Gastroesophageal sphincter (tissue), 4 donors: Measurements from ENCODE around the gene ZDHHC16. TPM values are rescaled to one million over a fixed set of nuclear protein-coding genes. Genes with fewer than 3 reads are reported as not detected.

Source experiments
- ATAC-seq: fragments of 150-250 bp; one replicate; pipeline ENCODE4 v1.9.1; 2016; ENCODE audit warnings: mild to moderate bottlenecking, moderate library complexity
- H3K27ac ChIP-seq, 4 donors: fragments of 200-600 bp; sonication (generic) in 3 of 4; 1 replicate in 3 of 4; 2 replicates in 1 of 4; pipeline ENCODE4 v1.5.1; 2016 to 2019
- H3K27me3 ChIP-seq: fragments of 200-600 bp; sonication (generic); one replicate; pipeline ENCODE4 v1.5.1; 2019
- H3K36me3 ChIP-seq, 2 donors: fragments of 200-600 bp; sonication (generic); one replicate each; pipeline ENCODE4 v1.5.1; 2019; ENCODE audit warnings: control low read depth in 1 of 2
- H3K4me1 ChIP-seq, 3 donors: fragments of 200-600 bp; sonication (generic); 1 replicate in 2 of 3; 2 replicates in 1 of 3; pipeline ENCODE4 v1.5.1; 2016 to 2019; ENCODE audit warnings: control low read depth in 2 of 3
- H3K4me3 ChIP-seq, 2 donors: fragments of 200-600 bp; sonication (generic); one replicate each; pipeline ENCODE4 v1.5.1; 2019; ENCODE audit warnings: mild to moderate bottlenecking in 1 of 2, moderate library complexity in 1 of 2
- H3K9me3 ChIP-seq, 3 donors: fragments of 200-600 bp; sonication (generic); one replicate each; pipeline ENCODE4 v1.5.1; 2017 to 2019; ENCODE audit warnings: control low read depth in 2 of 3
- EP300 ChIP-seq: sonication (generic); formaldehyde crosslinking; IDR thresholded peaks from one replicate; pipeline ENCODE4 v1.6.1; 2017; ENCODE audit warnings: antibody characterized with exemption, mild to moderate bottlenecking
- POLR2A ChIP-seq, 2 donors: fragments of 450-650 bp; IDR thresholded peaks; one replicate each; pipeline ENCODE4 v1.6.1; 2017; ENCODE audit warnings: antibody characterized with exemption in 2 of 2, mild to moderate bottlenecking in 2 of 2, moderate library complexity in 1 of 2
- POLR2AphosphoS5 ChIP-seq: sonication (generic); formaldehyde crosslinking; IDR thresholded peaks from one replicate; pipeline ENCODE4 v1.6.1; 2017; ENCODE audit warnings: antibody characterized with exemption
- WGBS, 2 donors: methylation state at CpG; one replicate each; pipeline ENCODE4 v1.1.5; 2018; ENCODE audit warnings: low coverage in 1 of 2; 5-methylcytosine and 5-hydroxymethylcytosine counted together
- total RNA-seq, 4 donors: library from RNA; depleted of rRNA; stranded (reverse); fragments of >200 nt; gene quantifications; one replicate each; pipeline ENCODE4 v1.1.0, GENCODE V29; 2016
- TF ChIP-seq, protein P1 (sequence below), 4 experiments: fragments of 200-600 bp in 2 of 4; fragments of 450-650 bp in 2 of 4; sonication (generic) in 1 of 4; IDR thresholded peaks; one replicate each; pipeline ENCODE4 v1.5.1; 2017 to 2019; ENCODE audit warnings: antibody characterized with exemption in 4 of 4, mild to moderate bottlenecking in 2 of 4, moderate library complexity in 2 of 4

The ZDHHC16 gene
- total RNA-seq, 4 donors from 2014 or later: 22.3 to 31.6 (median 25.3) TPM

DNA sequence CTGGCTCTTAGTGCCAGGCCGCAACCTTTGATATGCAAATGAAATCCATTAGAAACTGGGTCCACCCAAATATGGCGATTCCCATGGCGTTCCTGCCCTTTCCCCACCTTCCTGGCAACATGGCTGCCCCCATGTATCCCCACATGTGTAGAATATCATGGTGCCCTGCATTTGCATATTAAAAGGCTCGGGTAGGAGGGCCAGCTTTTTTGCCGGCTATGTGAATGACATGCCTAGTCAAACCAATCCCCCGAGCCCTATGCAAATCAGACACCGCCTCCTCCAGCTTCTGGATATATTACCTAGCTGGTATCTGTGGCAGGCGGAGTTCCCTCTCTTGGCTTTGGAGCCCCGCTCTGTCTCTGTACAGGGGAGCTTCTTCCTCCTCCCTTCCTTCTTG, 34.0 kb downstream of the ZDHHC16 start:
- no peak overlapping the region for H3K27ac ChIP-seq
- H3K4me3 ChIP-seq: no peak overlapping the region
- TF ChIP-seq POLR2A (IDR thresholded peaks at IDR 0.05): no peak
- TF ChIP-seq POLR2AphosphoS5: no peak
- TF ChIP-seq EP300: no peak
- TF ChIP-seq, protein P1, sequence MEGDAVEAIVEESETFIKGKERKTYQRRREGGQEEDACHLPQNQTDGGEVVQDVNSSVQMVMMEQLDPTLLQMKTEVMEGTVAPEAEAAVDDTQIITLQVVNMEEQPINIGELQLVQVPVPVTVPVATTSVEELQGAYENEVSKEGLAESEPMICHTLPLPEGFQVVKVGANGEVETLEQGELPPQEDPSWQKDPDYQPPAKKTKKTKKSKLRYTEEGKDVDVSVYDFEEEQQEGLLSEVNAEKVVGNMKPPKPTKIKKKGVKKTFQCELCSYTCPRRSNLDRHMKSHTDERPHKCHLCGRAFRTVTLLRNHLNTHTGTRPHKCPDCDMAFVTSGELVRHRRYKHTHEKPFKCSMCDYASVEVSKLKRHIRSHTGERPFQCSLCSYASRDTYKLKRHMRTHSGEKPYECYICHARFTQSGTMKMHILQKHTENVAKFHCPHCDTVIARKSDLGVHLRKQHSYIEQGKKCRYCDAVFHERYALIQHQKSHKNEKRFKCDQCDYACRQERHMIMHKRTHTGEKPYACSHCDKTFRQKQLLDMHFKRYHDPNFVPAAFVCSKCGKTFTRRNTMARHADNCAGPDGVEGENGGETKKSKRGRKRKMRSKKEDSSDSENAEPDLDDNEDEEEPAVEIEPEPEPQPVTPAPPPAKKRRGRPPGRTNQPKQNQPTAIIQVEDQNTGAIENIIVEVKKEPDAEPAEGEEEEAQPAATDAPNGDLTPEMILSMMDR (IDR thresholded peaks at IDR 0.05): no peak
- 70 to 73% methylated on average over 4 to 7 of the region's 9 CpGs for WGBS, 2 donors
- no peaks in the 10 kb centered on the region for H3K27me3 ChIP-seq
- peaks cover 0 to 87% of the 10 kb centered on the region in 2 donors for H3K36me3 ChIP-seq
- H3K4me1 ChIP-seq: peaks cover 0 to 37% (median 3%) of the 10 kb centered on the region in 3 donors
- H3K9me3 ChIP-seq: no peaks in the 10 kb centered on the region
- no peak for ATAC-seq

GRCh38 chr10:97481071-97481470, 35.1 kb downstream of the ZDHHC16 start:
- H3K36me3 ChIP-seq: peaks cover 0 to 87% of the 10 kb centered on the region in 2 donors

GRCh38 chr10:97482381-97482780, 36.4 kb downstream of the ZDHHC16 start:
- H3K27me3 ChIP-seq: no peaks in the 10 kb centered on the region
- H3K27ac ChIP-seq: no peak overlapping the region
- no peak for ATAC-seq
- H3K36me3 ChIP-seq: peaks cover 0 to 74% of the 10 kb centered on the region in 2 donors
- no peak overlapping the region for H3K4me3 ChIP-seq
- TF ChIP-seq POLR2A (IDR thresholded peaks at IDR 0.05): no peak
- no peak for TF ChIP-seq POLR2AphosphoS5
- no peak for TF ChIP-seq EP300
- TF ChIP-seq, protein P1 (IDR thresholded peaks at IDR 0.05): no peak
- H3K9me3 ChIP-seq: no peaks in the 10 kb centered on the region
- 84 to 86% methylated on average over 1 of the region's 1 CpG for WGBS, 2 donors
- peaks cover 0 to 50% (median 3%) of the 10 kb centered on the region in 3 donors for H3K4me1 ChIP-seq

More at GRCh38 chr10:97481071-97481470, 35.1 kb downstream of the ZDHHC16 start:
- TF ChIP-seq POLR2AphosphoS5 (no peak), POLR2A (IDR thresholded peaks at IDR 0.05) (no peak), EP300 (no peak)
- TF ChIP-seq, protein P1 (IDR thresholded peaks at IDR 0.05): no peak
- H3K4me1 ChIP-seq: peaks cover 0 to 43% (median 3%) of the 10 kb centered on the region in 3 donors
- ATAC-seq: no peak
- no peaks in the 10 kb centered on the region for H3K27me3 ChIP-seq
- no peak overlapping the region for H3K27ac ChIP-seq
- no peak overlapping the region for H3K4me3 ChIP-seq
- 75 to 85% methylated on average over 3 to 4 of the region's 4 CpGs for WGBS, 2 donors
- H3K9me3 ChIP-seq: no peaks in the 10 kb centered on the region

DNA sequence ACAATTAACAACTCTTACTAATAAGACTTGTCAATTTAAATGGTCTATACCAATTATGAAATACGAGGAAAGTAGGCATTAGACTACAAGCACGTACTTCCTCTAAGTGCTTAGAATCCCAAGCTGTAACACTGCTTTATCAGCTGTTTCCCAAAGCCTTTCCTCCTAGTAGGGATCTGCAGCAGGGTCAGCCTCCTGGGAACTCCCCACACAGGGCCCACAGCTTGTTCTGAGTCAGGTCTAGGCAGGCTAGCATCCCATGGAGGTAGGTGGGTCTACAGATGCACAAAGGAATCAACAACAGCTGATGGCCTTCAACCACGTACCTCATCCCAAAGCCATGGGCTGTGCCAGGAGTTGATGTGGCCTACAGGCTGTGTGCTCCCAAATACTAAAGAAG, 37.5 kb downstream of the ZDHHC16 start:
- H3K9me3 ChIP-seq: no peaks in the 10 kb centered on the region
- H3K4me1 ChIP-seq: peaks cover 0 to 61% (median 3%) of the 10 kb centered on the region in 3 donors
- TF ChIP-seq POLR2A (IDR thresholded peaks at IDR 0.05): no peak
- H3K27ac ChIP-seq: no peak overlapping the region
- no peak for ATAC-seq
- H3K27me3 ChIP-seq: no peaks in the 10 kb centered on the region
- 57% methylated on average over 3 of the region's 3 CpGs for WGBS, 2 donors
- H3K36me3 ChIP-seq: peaks cover 0 to 62% of the 10 kb centered on the region in 2 donors
- H3K4me3 ChIP-seq: no peak overlapping the region

DNA sequence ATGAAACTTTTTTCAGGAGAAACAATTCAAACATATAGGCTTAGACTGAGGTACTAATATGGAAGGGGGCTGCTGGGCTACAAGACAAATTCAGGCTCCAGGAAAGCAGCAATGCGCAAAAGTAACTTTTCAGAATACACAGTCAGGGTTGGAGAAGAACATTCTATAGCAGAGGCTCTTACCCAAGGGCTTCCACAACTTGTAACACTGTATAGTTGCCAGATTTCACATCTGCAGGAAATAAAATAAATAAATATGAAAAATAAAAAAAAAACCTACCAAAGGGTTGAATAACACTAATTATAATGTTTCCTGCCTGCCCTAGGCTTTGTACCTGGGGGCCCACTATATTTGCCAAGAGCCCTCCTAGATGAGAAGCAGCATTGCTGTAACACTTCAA, 37.9 kb downstream of the ZDHHC16 start:
- 40 to 91% methylated on average over 1 of the region's 1 CpG for WGBS, 2 donors
- H3K4me1 ChIP-seq: peaks cover 0 to 62% (median 3%) of the 10 kb centered on the region in 3 donors
- H3K27me3 ChIP-seq: no peaks in the 10 kb centered on the region
- H3K9me3 ChIP-seq: no peaks in the 10 kb centered on the region
- peaks cover 0 to 58% of the 10 kb centered on the region in 2 donors for H3K36me3 ChIP-seq
- H3K27ac ChIP-seq: no peak overlapping the region
- TF ChIP-seq POLR2A (IDR thresholded peaks at IDR 0.05) (no peak), EP300 (no peak), POLR2AphosphoS5 (no peak)
- TF ChIP-seq, protein P1 (IDR thresholded peaks at IDR 0.05): no peak
- H3K4me3 ChIP-seq: no peak overlapping the region
- ATAC-seq: no peak
